ENCODE results near the gene CCR1. TPM values are rescaled to one million over a fixed set of nuclear protein-coding genes. Genes with fewer than 3 reads are reported as not detected.

Gene CCR1
- total RNA-seq, 2 experiments from 2014 or later = 0.14 to 0.16 TPM

- DNase-seq (no peak), ATAC-seq (no peak)
- Mint-ChIP-seq H3K4me1 (no peaks in the 10 kb centered on the region), H3K9me3 (ENCODE audit: low read depth) (no peaks in the 10 kb centered on the region), H3K27ac (no peak overlapping the region), H3K4me3 (no peak overlapping the region), H3K36me3 (ENCODE audit: low read depth) (no peaks in the 10 kb centered on the region), H3K27me3 (peaks cover 17% of the 10 kb centered on the region)
- ChIA-PET CTCF (no interaction called here), POLR2A (no interaction called here)
- intact Hi-C loops (cut with DNase I, micrococcal nuclease) = no loop called here
These were observed 23.2 kb upstream of the CCR1 start for GRCh38 chr3:46231323-46231722.

DNA sequence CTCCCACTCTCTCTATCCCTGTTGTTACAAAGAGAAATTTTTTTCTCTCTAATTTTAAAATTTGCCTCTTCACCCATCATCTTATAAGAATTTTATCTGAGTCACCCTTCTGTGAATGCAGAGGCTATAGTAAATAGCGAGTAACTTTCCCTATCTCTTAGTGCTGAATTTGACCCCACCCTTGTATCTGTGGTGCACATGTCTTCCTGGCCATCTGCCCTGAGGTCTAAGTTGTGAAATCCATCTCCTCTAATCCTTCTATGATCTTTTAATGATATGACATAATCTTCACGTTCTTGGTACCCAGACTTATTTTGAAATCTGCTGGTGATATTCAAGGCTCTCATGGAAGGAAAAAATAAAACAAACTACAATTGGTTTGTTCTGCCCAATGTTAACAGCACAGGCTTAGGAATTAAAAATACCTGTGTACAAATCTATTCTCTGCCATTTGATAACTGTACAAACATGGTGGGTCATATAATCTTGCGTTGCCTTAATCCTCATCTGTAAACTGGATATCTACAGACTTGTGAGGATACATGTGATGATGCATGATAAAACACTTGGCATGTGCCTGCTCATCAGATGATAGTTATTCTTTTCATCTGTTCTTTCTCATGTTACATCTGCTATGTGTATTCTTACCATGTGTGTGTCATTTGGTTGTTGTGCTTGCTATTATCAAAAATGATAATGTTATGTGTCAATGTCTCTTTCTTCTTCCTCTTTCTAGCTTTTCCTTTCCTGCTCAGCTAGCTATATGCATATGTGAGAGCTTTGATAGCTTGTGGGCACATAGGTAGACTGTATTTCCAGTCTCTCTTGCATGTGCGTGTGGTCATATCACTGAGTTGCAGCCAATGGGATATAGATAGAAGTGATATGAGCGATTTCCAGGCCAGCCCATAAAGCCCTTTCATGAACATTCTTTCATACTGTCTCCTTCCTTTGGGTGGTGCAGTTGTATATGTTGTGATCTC, 20.4 kb upstream of the CCR1 start:
- ATAC-seq = no peak
- ChIA-PET CTCF (interaction anchor here (0.7 to 1.0 kb wide), 2 partner anchors 24 to 48 kb away, joined by 3 read pairs; no protein-coding TSS in a partner anchor), POLR2A (no interaction called here)
- DNase-seq = no peak
- no peaks in the 10 kb centered on the region for H3K9me3 Mint-ChIP-seq (ENCODE audit: low read depth)
- H3K4me1 Mint-ChIP-seq = no peaks in the 10 kb centered on the region
- H3K27ac Mint-ChIP-seq = no peak overlapping the region
- H3K4me3 Mint-ChIP-seq = no peak overlapping the region
- no peaks in the 10 kb centered on the region for H3K36me3 Mint-ChIP-seq (ENCODE audit: low read depth)
- intact Hi-C loops (cut with DNase I, micrococcal nuclease) = no loop called here
- peaks cover 16% of the 10 kb centered on the region for H3K27me3 Mint-ChIP-seq

GRCh38 chr3:46222435-46223161, 14.5 kb upstream of the CCR1 start:
- peaks cover 3% of the 10 kb centered on the region for H3K9me3 Mint-ChIP-seq (ENCODE audit: low read depth)
- CTCF ChIA-PET = no interaction called here
- intact Hi-C loops (cut with DNase I, micrococcal nuclease) = no loop called here

DNA sequence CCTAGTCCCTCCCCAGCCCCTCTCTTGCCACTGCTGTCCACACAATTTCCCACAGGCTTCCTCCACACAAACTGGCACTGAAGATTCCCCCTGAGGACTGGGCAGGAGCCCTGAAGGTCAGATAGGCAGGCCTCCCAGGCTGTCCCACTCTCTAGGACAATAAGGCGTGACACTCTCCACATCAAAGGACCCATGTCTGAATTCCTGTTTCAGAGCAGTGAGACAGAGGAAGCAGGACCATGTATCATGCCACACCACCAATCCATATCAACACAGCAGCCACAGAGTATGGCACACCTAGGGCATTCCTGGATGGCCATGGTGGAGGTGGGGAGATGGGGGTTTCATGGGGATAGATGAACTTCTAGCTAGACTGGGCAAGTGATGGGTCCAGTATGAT, 13.8 kb upstream of the CCR1 start:
- no peak overlapping the region for H3K4me3 Mint-ChIP-seq
- POLR2A ChIA-PET = no interaction called here
- no peaks in the 10 kb centered on the region for H3K4me1 Mint-ChIP-seq

More at GRCh38 chr3:46222435-46223161, 14.5 kb upstream of the CCR1 start:
- POLR2A ChIA-PET = no interaction called here
- Mint-ChIP-seq H3K4me3 (no peak overlapping the region), H3K36me3 (ENCODE audit: low read depth) (no peaks in the 10 kb centered on the region), H3K27ac (no peak overlapping the region), H3K4me1 (no peaks in the 10 kb centered on the region), H3K27me3 (peaks cover 10% of the 10 kb centered on the region)
- DNase-seq = no peak
- no peak for ATAC-seq

GRCh38 chr3:46221391-46221790, 13.3 kb upstream of the CCR1 start:
- intact Hi-C loops (cut with DNase I, micrococcal nuclease) = no loop called here
- ChIA-PET POLR2A (no interaction called here), CTCF (no interaction called here)
- H3K36me3 Mint-ChIP-seq (ENCODE audit: low read depth) = no peaks in the 10 kb centered on the region
- H3K9me3 Mint-ChIP-seq (ENCODE audit: low read depth) = peaks cover 3% of the 10 kb centered on the region
- no peak overlapping the region for H3K27ac Mint-ChIP-seq
- peaks cover 8% of the 10 kb centered on the region for H3K27me3 Mint-ChIP-seq
- H3K4me1 Mint-ChIP-seq = no peaks in the 10 kb centered on the region
- DNase-seq (no peak), ATAC-seq (no peak)
- no peak overlapping the region for H3K4me3 Mint-ChIP-seq

More for the DNA sequence above, 13.8 kb upstream of the CCR1 start:
- DNase-seq = no peak
- no peak for ATAC-seq
- intact Hi-C loops (cut with DNase I, micrococcal nuclease) = no loop called here
- Mint-ChIP-seq H3K9me3 (ENCODE audit: low read depth) (peaks cover 3% of the 10 kb centered on the region), H3K27ac (no peak overlapping the region), H3K27me3 (peaks cover 10% of the 10 kb centered on the region), H3K36me3 (ENCODE audit: low read depth) (no peaks in the 10 kb centered on the region)
- CTCF ChIA-PET = no interaction called here

DNA sequence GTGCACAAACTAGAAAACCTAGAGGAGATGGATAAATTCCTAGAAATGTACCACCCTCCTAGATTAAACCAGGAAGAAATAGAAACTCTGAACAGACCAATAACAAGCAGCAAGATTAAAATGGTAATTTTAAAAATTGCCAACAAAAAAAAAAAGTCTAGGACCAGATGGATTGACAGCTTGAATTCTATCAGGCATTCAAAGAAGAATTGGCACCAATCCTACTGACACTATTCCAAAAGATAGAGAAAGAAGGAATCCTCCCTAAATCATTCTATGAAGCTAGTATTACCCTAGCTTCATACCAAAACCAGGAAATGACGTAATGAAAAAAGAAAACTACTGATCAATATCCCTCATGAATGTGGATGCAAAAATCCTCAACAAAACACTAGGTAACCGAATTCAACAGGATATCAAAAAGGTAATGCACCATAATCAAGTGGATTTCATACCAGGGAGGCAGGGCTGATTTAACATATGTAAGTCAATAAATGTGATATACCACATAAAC, 10.1 kb upstream of the CCR1 start:
- no peak overlapping the region for H3K4me3 Mint-ChIP-seq
- H3K36me3 Mint-ChIP-seq (ENCODE audit: low read depth) = no peaks in the 10 kb centered on the region
- intact Hi-C loops (cut with DNase I, micrococcal nuclease) = loop anchor here in 1 of 2 experiments (5.0 kb wide), 1 partner anchor 154 kb away; the partner anchor contains the start of gene CCR5
- ChIA-PET CTCF (interaction anchor here (0.6 to 1.5 kb wide), 3 partner anchors 9 to 175 kb away, joined by 4 to 5 read pairs (median 4); partner anchors contain the start of gene CCR1), POLR2A (no interaction called here)
- H3K4me1 Mint-ChIP-seq = no peaks in the 10 kb centered on the region
- no peak overlapping the region for H3K27ac Mint-ChIP-seq
- peaks cover 3% of the 10 kb centered on the region for H3K9me3 Mint-ChIP-seq (ENCODE audit: low read depth)
- peaks cover 3% of the 10 kb centered on the region for H3K27me3 Mint-ChIP-seq
- DNase-seq (no peak), ATAC-seq (no peak)

DNA sequence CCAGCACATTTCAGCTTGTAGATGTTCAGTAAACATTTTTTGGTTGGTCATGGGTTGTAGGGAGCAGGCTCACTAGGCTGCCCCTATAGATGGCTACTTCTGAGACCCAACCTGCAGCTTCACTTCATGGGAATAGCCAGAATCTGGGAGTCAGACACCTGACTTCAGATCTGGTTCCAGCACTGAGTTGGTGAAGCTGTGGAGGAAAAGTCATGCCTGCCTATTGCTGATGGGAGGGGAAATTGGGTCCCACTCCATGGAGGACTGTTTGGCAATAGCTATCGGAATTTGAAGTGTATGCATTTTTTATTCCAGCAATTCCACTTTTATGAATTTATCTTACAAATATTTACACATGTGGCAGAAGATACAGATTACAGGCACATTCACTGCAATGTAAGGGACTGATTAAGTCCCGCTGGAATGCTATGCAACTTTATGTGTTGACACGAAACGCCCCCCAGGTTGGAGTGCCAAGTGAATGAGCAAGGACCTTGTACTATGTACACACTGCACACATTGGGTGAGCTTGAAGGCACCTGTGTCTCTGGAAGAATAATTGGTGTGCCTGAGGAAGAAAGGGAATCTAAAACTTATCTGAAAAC, 7.8 kb upstream of the CCR1 start:
- ChIA-PET CTCF (interaction anchor here (0.6 to 4.3 kb wide), 9 partner anchors 25 to 1153 kb away, joined by 3 to 19 read pairs (median 3); partner anchors contain the start of gene CCR5), POLR2A (no interaction called here)
- DNase-seq = no peak
- Mint-ChIP-seq H3K4me1 (no peaks in the 10 kb centered on the region), H3K36me3 (ENCODE audit: low read depth) (no peaks in the 10 kb centered on the region), H3K4me3 (no peak overlapping the region), H3K27ac (no peak overlapping the region), H3K9me3 (ENCODE audit: low read depth) (peaks cover 3% of the 10 kb centered on the region), H3K27me3 (no peaks in the 10 kb centered on the region)
- intact Hi-C loops (cut with DNase I, micrococcal nuclease) = loop anchor here in 1 of 2 experiments (5.0 kb wide), 1 partner anchor 156 kb away; the partner anchor contains the start of gene CCR5
- no peak for ATAC-seq

- H3K4me1 Mint-ChIP-seq = no peaks in the 10 kb centered on the region
- DNase-seq (peak; percentile 44), ATAC-seq (no peak)
- intact Hi-C loops (cut with DNase I, micrococcal nuclease) = loop anchor here in 1 of 2 experiments (5.0 kb wide), 1 partner anchor 157 kb away; the partner anchor contains the start of gene CCR5
- no peaks in the 10 kb centered on the region for H3K36me3 Mint-ChIP-seq (ENCODE audit: low read depth)
- POLR2A ChIA-PET = no interaction called here
- no peak overlapping the region for H3K27ac Mint-ChIP-seq
- H3K27me3 Mint-ChIP-seq = no peaks in the 10 kb centered on the region
- H3K4me3 Mint-ChIP-seq = no peak overlapping the region
- H3K9me3 Mint-ChIP-seq (ENCODE audit: low read depth) = peaks cover 3% of the 10 kb centered on the region
- CTCF ChIA-PET = interaction anchor here (0.6 to 4.3 kb wide), 11 partner anchors 11 to 163 kb away, joined by 3 to 19 read pairs (median 3); partner anchors contain the start of gene CCR5
These were observed 6.7 kb upstream of the CCR1 start for GRCh38 chr3:46214751-46215352.

DNA sequence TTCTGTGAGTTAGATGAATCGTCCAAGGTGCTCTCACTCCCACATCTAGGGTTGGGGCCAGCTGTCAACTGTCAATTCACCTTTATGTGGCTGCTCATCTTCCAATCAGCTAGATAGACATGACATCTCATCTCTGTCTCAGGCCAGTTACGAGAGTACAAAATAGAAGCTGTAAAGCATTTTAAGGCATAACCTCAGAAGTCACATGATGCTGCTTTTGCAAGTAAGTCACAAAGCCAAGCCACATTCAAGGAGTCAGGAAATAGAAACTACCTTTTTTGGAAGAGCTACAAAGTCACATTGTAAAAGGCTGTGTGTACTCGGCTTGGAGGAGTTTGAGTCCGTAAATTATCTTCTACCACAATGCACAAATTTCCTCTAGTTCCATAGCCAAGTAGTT, 5.1 kb upstream of the CCR1 start:
- Mint-ChIP-seq H3K27ac (no peak overlapping the region), H3K36me3 (ENCODE audit: low read depth) (no peaks in the 10 kb centered on the region), H3K9me3 (ENCODE audit: low read depth) (no peaks in the 10 kb centered on the region), H3K4me3 (no peak overlapping the region), H3K27me3 (no peaks in the 10 kb centered on the region), H3K4me1 (peaks cover 11% of the 10 kb centered on the region)
- DNase-seq (peak; percentile 14), ATAC-seq (peak; percentile 70)
- ChIA-PET POLR2A (no interaction called here), CTCF (interaction anchor here (0.9 to 4.3 kb wide), 8 partner anchors 12 to 164 kb away, joined by 3 to 19 read pairs (median 4); partner anchors contain the start of gene CCR5)
- intact Hi-C loops (cut with DNase I, micrococcal nuclease) = no loop called here

- no peaks in the 10 kb centered on the region for H3K9me3 Mint-ChIP-seq (ENCODE audit: low read depth)
- intact Hi-C loops (cut with DNase I, micrococcal nuclease) = no loop called here
- DNase-seq = no peak
- peaks cover 16% of the 10 kb centered on the region for H3K4me1 Mint-ChIP-seq
- H3K27ac Mint-ChIP-seq = no peak overlapping the region
- H3K36me3 Mint-ChIP-seq (ENCODE audit: low read depth) = no peaks in the 10 kb centered on the region
- ATAC-seq = no peak
- no peaks in the 10 kb centered on the region for H3K27me3 Mint-ChIP-seq
- POLR2A ChIA-PET = no interaction called here
- H3K4me3 Mint-ChIP-seq = no peak overlapping the region
- CTCF ChIA-PET = interaction anchor here (1.0 kb wide), 1 partner anchor 65 kb away, joined by 3 read pairs; no protein-coding TSS in a partner anchor
These were observed 4.0 kb upstream of the CCR1 start for GRCh38 chr3:46212101-46212500.

Measured in activated CD4-positive, alpha-beta T cell treated with anti-CD3 and anti-CD28 coated beads for 36 hours (primary cell).